HEK293 (cell line): ENCODE measurements around the gene HDLBP.
A peak's percentile ranks its signal among the peaks of the same experiment; 100 is the strongest.

Experiments used
- CTCF ChIA-PET: fragments of 350-600 bp; formaldehyde crosslinking; extraction: SDS; loops from one replicate; lab custom pipeline; 2021; ENCODE audit warnings: antibody characterized with exemption; lab: Yijun Ruan, JAX
- POLR2A ChIA-PET: fragments of 300-600 bp; formaldehyde crosslinking; extraction: SDS; loops from one replicate; lab custom pipeline; 2020; ENCODE audit warnings: antibody characterized with exemption, inconsistent platforms; lab: Yijun Ruan, JAX
- H3K27ac ChIP-seq: fragments of 200-500 bp; sonication (Bioruptor generic); 2 replicates; pipeline ENCODE4 v1.5.1; 2014; ENCODE audit warnings: low read depth, low read length, control low read depth, inconsistent platforms; ENCODE audit errors: extremely low read depth
- H3K36me3 ChIP-seq, 2 experiments: fragments of 200-500 bp in 1 of 2; sonication (Bioruptor generic) in 1 of 2; 1 replicate in 1 of 2; 2 replicates in 1 of 2; pipeline ENCODE4 v1.5.1; 2014 to 2017; ENCODE audit warnings: inconsistent platforms in 2 of 2, low read length in 2 of 2; ENCODE audit not compliant: control insufficient read depth in 2 of 2, insufficient read depth in 1 of 2
- H3K4me1 ChIP-seq: fragments of 200-500 bp; sonication (Bioruptor generic); 2 replicates; pipeline ENCODE4 v1.5.1; 2014; ENCODE audit warnings: mild to moderate bottlenecking, low read length, inconsistent platforms; ENCODE audit not compliant: control insufficient read depth, insufficient read depth
- H3K4me3 ChIP-seq: 2 replicates; pipeline ENCODE4 v1.5.1; 2011; ENCODE audit warnings: low read depth, mild to moderate bottlenecking, control low read depth, low read length, moderate library complexity
- H3K9me3 ChIP-seq: fragments of 200-500 bp; sonication (Bioruptor generic); 2 replicates; pipeline ENCODE4 v1.5.1; 2014; ENCODE audit warnings: low read depth, low read length, inconsistent platforms; ENCODE audit not compliant: control insufficient read depth, insufficient read depth
- KLF9 ChIP-seq: fragments of 450-650 bp; formaldehyde crosslinking; IDR thresholded peaks from 2 replicates; pipeline ENCODE4 v1.5.1; 2016; ENCODE audit warnings: missing biosample characterization, missing genetic modification characterization, low read depth
- PRDM6 ChIP-seq: fragments of 450-650 bp; formaldehyde crosslinking; IDR thresholded peaks from 2 replicates; pipeline ENCODE4 v1.5.1; 2017; ENCODE audit warnings: missing biosample characterization, missing genetic modification characterization
- REST ChIP-seq: fragments of 450-650 bp; formaldehyde crosslinking; IDR thresholded peaks from 2 replicates; pipeline ENCODE4 v1.5.1; 2016; ENCODE audit warnings: missing biosample characterization, missing genetic modification characterization
- TSHZ1 ChIP-seq: fragments of 450-650 bp; formaldehyde crosslinking; IDR thresholded peaks from 2 replicates; pipeline ENCODE4 v1.5.1; 2016; ENCODE audit warnings: missing biosample characterization, missing genetic modification characterization, borderline replicate concordance
- WT1 ChIP-seq: fragments of 450-650 bp; formaldehyde crosslinking; IDR thresholded peaks from 2 replicates; pipeline ENCODE4 v1.5.1; 2016; ENCODE audit warnings: missing biosample characterization, missing genetic modification characterization
- ZBTB8A ChIP-seq: fragments of 450-650 bp; formaldehyde crosslinking; IDR thresholded peaks from 2 replicates; pipeline ENCODE4 v1.5.1; 2016; ENCODE audit warnings: missing biosample characterization, missing genetic modification characterization
- ZFHX2 ChIP-seq: fragments of 450-650 bp; formaldehyde crosslinking; conservative IDR thresholded peaks from 2 replicates; pipeline ENCODE4 v1.5.1; 2016; ENCODE audit warnings: missing biosample characterization, missing genetic modification characterization
- ZFP3 ChIP-seq: fragments of 450-650 bp; formaldehyde crosslinking; IDR thresholded peaks from 2 replicates; pipeline ENCODE4 v1.5.1; 2016; ENCODE audit warnings: low read depth, missing biosample characterization, missing genetic modification characterization
- ZNF10 ChIP-seq: fragments of 450-650 bp; formaldehyde crosslinking; IDR thresholded peaks from 2 replicates; pipeline ENCODE4 v1.5.1; 2017; ENCODE audit warnings: missing biosample characterization, missing genetic modification characterization
- ZNF157 ChIP-seq: fragments of 450-650 bp; formaldehyde crosslinking; IDR thresholded peaks from 2 replicates; pipeline ENCODE4 v1.5.1; 2016; ENCODE audit warnings: missing biosample characterization, missing genetic modification characterization
- ZNF324 ChIP-seq: fragments of 450-650 bp; formaldehyde crosslinking; IDR thresholded peaks from 2 replicates; pipeline ENCODE4 v1.5.1; 2016; ENCODE audit warnings: missing biosample characterization, missing genetic modification characterization
- ZNF449 ChIP-seq: fragments of 450-650 bp; formaldehyde crosslinking; IDR thresholded peaks from 2 replicates; pipeline ENCODE4 v1.5.1; 2017; ENCODE audit warnings: missing biosample characterization, mild to moderate bottlenecking, missing genetic modification characterization, moderate library complexity
- ZNF530 ChIP-seq: fragments of 450-650 bp; formaldehyde crosslinking; IDR thresholded peaks from 2 replicates; pipeline ENCODE4 v1.5.1; 2016; ENCODE audit warnings: low read depth, missing biosample characterization, missing genetic modification characterization
- ZNF600 ChIP-seq: fragments of 450-650 bp; formaldehyde crosslinking; IDR thresholded peaks from 2 replicates; pipeline ENCODE4 v1.5.1; 2016; ENCODE audit warnings: missing biosample characterization, missing genetic modification characterization
- ZNF670 ChIP-seq: fragments of 450-650 bp; formaldehyde crosslinking; IDR thresholded peaks from 2 replicates; pipeline ENCODE4 v1.5.1; 2016; ENCODE audit warnings: missing biosample characterization, missing genetic modification characterization, low read depth

Gene HDLBP

GRCh38 chr2:241363426-241363825, 48.0 kb upstream of the HDLBP start:
- Histone ChIP-seq H3K9me3 (no peaks in the 10 kb centered on the region), H3K4me3 (no peak overlapping the region), H3K4me1 (peaks cover 4% of the 10 kb centered on the region; the same call in 1 of the 2 replicates), H3K36me3 (peaks cover 0 to 16% of the 10 kb centered on the region in 2 experiments; a peak in 1 of 3 replicates), H3K27ac (no peak overlapping the region)
- CTCF ChIA-PET = interaction anchor here (0.6 kb wide), 1 partner anchor 60 kb away, joined by 3 read pairs; no protein-coding TSS in a partner anchor
- TF ChIP-seq ZNF670 (tag by site-specific recombination) = no peak
- no peak for TF ChIP-seq REST (tag by site-specific recombination)
- TF ChIP-seq TSHZ1 (tag by site-specific recombination) = no peak
- POLR2A ChIA-PET = no interaction called here

- H3K36me3 ChIP-seq = peaks cover 0 to 19% of the 10 kb centered on the region in 2 experiments; a peak in 1 of 3 replicates
- H3K27ac ChIP-seq = no peak overlapping the region
- no peak overlapping the region for H3K4me3 ChIP-seq
- CTCF ChIA-PET = interaction anchor here (0.7 to 1.8 kb wide), 3 partner anchors 9 to 251 kb away, joined by 3 to 5 read pairs (median 3); no protein-coding TSS in a partner anchor
- TF ChIP-seq PRDM6 (tag by site-specific recombination) (no peak), ZNF449 (peak; percentile 37; the same call in 1 of the 2 replicates)
- POLR2A ChIA-PET = interaction anchor here (1.0 kb wide), 1 partner anchor 44 kb away, joined by 4 read pairs; the partner anchor contains the start of gene HDLBP
- H3K9me3 ChIP-seq = no peaks in the 10 kb centered on the region
- peaks cover 14% of the 10 kb centered on the region for H3K4me1 ChIP-seq
Observed at GRCh38 chr2:241359481-241360045, 44.1 kb upstream of the HDLBP start.

GRCh38 chr2:241358470-241358869, 43.0 kb upstream of the HDLBP start:
- Histone ChIP-seq H3K36me3 (peaks cover under 1 to 23% of the 10 kb centered on the region in 2 experiments; a peak in 2 of 3 replicates), H3K27ac (no peak overlapping the region), H3K9me3 (no peaks in the 10 kb centered on the region), H3K4me1 (peaks cover 17% of the 10 kb centered on the region), H3K4me3 (no peak overlapping the region)
- ChIA-PET CTCF (interaction anchor here (0.6 to 1.2 kb wide), 6 partner anchors 34 to 507 kb away, joined by 3 to 4 read pairs (median 3); no protein-coding TSS in a partner anchor), POLR2A (interaction anchor here (1.0 kb wide), 1 partner anchor 28 kb away, joined by 3 read pairs; no protein-coding TSS in a partner anchor)
- no peak for TF ChIP-seq ZNF600 (tag by site-specific recombination)
- no peak for TF ChIP-seq ZFP3 (tag by site-specific recombination)
- TF ChIP-seq ZBTB8A (tag by site-specific recombination) = no peak
- TF ChIP-seq ZNF530 (tag by site-specific recombination) = no peak
- TF ChIP-seq ZNF157 (tag by site-specific recombination) = no peak
- TF ChIP-seq REST (tag by site-specific recombination) = no peak
- no peak for TF ChIP-seq WT1 (tag by site-specific recombination)
- no peak for TF ChIP-seq ZNF324 (tag by site-specific recombination)
- TF ChIP-seq ZFHX2 (tag by site-specific recombination) = no peak
- no peak for TF ChIP-seq KLF9 (tag by site-specific recombination)
- no peak for TF ChIP-seq ZNF10 (tag by site-specific recombination)
